ENCODE measurements around the gene FREM2.

GRCh38 chr13:38880397-38880796 is 193.5 kb downstream of the FREM2 start:
- TF ChIP-seq CTCF (conservative IDR thresholded peaks at IDR 0.05; ENCODE audit: low read depth in 2 of 2), result no peak
- no peak for TF ChIP-seq REST (IDR thresholded peaks at IDR 0.05; ENCODE audit: unreplicated experiment)
- TF ChIP-seq CREB1 (CRISPR knock-in tag; IDR thresholded peaks at IDR 0.05; ENCODE audit: low read depth), result no peak
- TF ChIP-seq EZH2 (IDR thresholded peaks at IDR 0.05; ENCODE audit: low read depth, unreplicated experiment), result no peak
- TF ChIP-seq POLR2AphosphoS5 (IDR thresholded peaks at IDR 0.05; ENCODE audit: low read depth), result no peak
- no peak for TF ChIP-seq ZNF114 (CRISPR knock-in tag; IDR thresholded peaks at IDR 0.05)
- no peak for TF ChIP-seq JUNB (IDR thresholded peaks at IDR 0.05; ENCODE audit: unreplicated experiment)
- no peak for TF ChIP-seq EZH2phosphoT487 (IDR thresholded peaks at IDR 0.05; ENCODE audit: unreplicated experiment)
- TF ChIP-seq ZNF331 (CRISPR knock-in tag; IDR thresholded peaks at IDR 0.05; ENCODE audit: low read depth), result no peak

All from GM23338 (cell line).